ENCODE results near the gene RMRP. TPM values are rescaled to one million over a fixed set of nuclear protein-coding genes. Genes with fewer than 3 reads are reported as not detected.

Gene RMRP
- total RNA-seq, 4 donors from 2014 or later = 1,650 to 4,855 (median 3,807) TPM

GRCh38 chr9:35675732-35676392 is 18.0 kb upstream of the RMRP start:
- Histone ChIP-seq H3K27me3 (no peaks in the 10 kb centered on the region), H3K4me3 (peak overlapping the region; percentile 38 to 52), H3K36me3 (no peaks in the 10 kb centered on the region), H3K27ac (peak overlapping the region in 1 of 4 donors; percentile 63), H3K9me3 (no peaks in the 10 kb centered on the region), H3K4me1 (peaks cover 0 to 49% (median 14%) of the 10 kb centered on the region in 3 donors)
- TF ChIP-seq CTCF (IDR thresholded peaks at IDR 0.05) (peak in 1 of 4 experiments; percentile 9), POLR2AphosphoS5 (IDR thresholded peaks at IDR 0.05) (no peak)
- peak; percentile 14 for ATAC-seq
- WGBS, 2 donors (ENCODE audit: low coverage in 1 of 2) = 0 to 2% methylated on average over 7 of the region's 51 CpGs

GRCh38 chr9:35675204-35675603 is 17.4 kb upstream of the RMRP start:
- Histone ChIP-seq H3K27me3 (no peaks in the 10 kb centered on the region), H3K27ac (peak overlapping the region in 1 of 4 donors; percentile 63), H3K4me3 (peak overlapping the region; percentile 38 to 52), H3K9me3 (no peaks in the 10 kb centered on the region), H3K36me3 (no peaks in the 10 kb centered on the region), H3K4me1 (peaks cover 0 to 43% (median 14%) of the 10 kb centered on the region in 3 donors)
- no peak for ATAC-seq
- TF ChIP-seq POLR2A (IDR thresholded peaks at IDR 0.05) (no peak), EP300 (IDR thresholded peaks at IDR 0.05) (no peak), POLR2AphosphoS5 (IDR thresholded peaks at IDR 0.05) (no peak), CTCF (IDR thresholded peaks at IDR 0.05) (no peak)
- 50 to 64% methylated on average over 4 to 6 of the region's 13 CpGs for WGBS, 2 donors (ENCODE audit: low coverage in 1 of 2)

- TF ChIP-seq POLR2A (IDR thresholded peaks at IDR 0.05) (no peak), EP300 (IDR thresholded peaks at IDR 0.05) (no peak), CTCF (IDR thresholded peaks at IDR 0.05) (no peak), POLR2AphosphoS5 (IDR thresholded peaks at IDR 0.05) (no peak)
- peak overlapping the region in 3 of 4 donors; percentile 56 to 68 (median 64) for H3K27ac ChIP-seq
- no peaks in the 10 kb centered on the region for H3K9me3 ChIP-seq
- WGBS, 2 donors (ENCODE audit: low coverage in 1 of 2) = no CpG with 5 or more reads among the region's 3 CpGs
- H3K4me3 ChIP-seq = no peak overlapping the region
- no peaks in the 10 kb centered on the region for H3K27me3 ChIP-seq
- H3K4me1 ChIP-seq = peaks cover 0 to 42% (median 14%) of the 10 kb centered on the region in 3 donors
- ATAC-seq = no peak
- no peaks in the 10 kb centered on the region for H3K36me3 ChIP-seq
Observed at GRCh38 chr9:35674025-35674361, 16.2 kb upstream of the RMRP start.

- no peak for TF ChIP-seq POLR2A (IDR thresholded peaks at IDR 0.05)
- no peak for TF ChIP-seq EP300 (IDR thresholded peaks at IDR 0.05)
- no peak for TF ChIP-seq POLR2AphosphoS5 (IDR thresholded peaks at IDR 0.05)
- TF ChIP-seq CTCF (IDR thresholded peaks at IDR 0.05) = no peak
- Histone ChIP-seq H3K4me3 (no peak within 1 kb of the TSS), H3K27ac (peak within 1 kb of the TSS in 3 of 4 donors; percentile 56 to 68 (median 64)), H3K27me3 (no peaks in the 10 kb centered on the region), H3K9me3 (no peaks in the 10 kb centered on the region), H3K36me3 (no peaks in the 10 kb centered on the region), H3K4me1 (peaks cover 0 to 42% (median 14%) of the 10 kb centered on the region in 3 donors)
- 45 to 52% methylated on average over 4 to 6 of the region's 10 CpGs for WGBS, 2 donors (ENCODE audit: low coverage in 1 of 2)
- ATAC-seq = no peak
Observed at GRCh38 chr9:35673132-35674024, 15.6 kb upstream of the RMRP start, which contains the start of gene CA9. Gene CA9 (plus strand): TSS chr9:35673928. CDS start chr9:35673960, 32 bp downstream.
